Tibial nerve (tissue), 3 donors: ENCODE results near the gene WASHC1.
"Not testable (repeated sequence)": the region's sequence is repeated elsewhere in the genome, so short reads cannot be mapped to it uniquely, and the experiment has no call there.

Experiments
- CTCF ChIP-seq, 5 experiments: fragments of 200-600 bp in 3 of 5; fragments of 450-650 bp in 2 of 5; sonication (generic) in 3 of 5; IDR thresholded peaks; one replicate each; pipeline ENCODE4 v1.5.1; 2016 to 2019; ENCODE audit warnings: antibody characterized with exemption in 5 of 5, mild to moderate bottlenecking in 3 of 5, moderate library complexity in 2 of 5
- POLR2A ChIP-seq, 2 donors: fragments of 450-650 bp; IDR thresholded peaks; one replicate each; pipeline ENCODE4 v1.6.1; 2017; ENCODE audit warnings: antibody characterized with exemption in 2 of 2, mild to moderate bottlenecking in 2 of 2, moderate library complexity in 2 of 2

GRCh38 chr9:44416-44815, 15.2 kb upstream of the WASHC1 start:
- TF ChIP-seq POLR2A, CTCF (IDR thresholded peaks at IDR 0.05): not testable (repeated sequence)
